GM19455 (cell line): ENCODE data around the gene CELF5.
"Not testable (repeated sequence)": the region's sequence is repeated elsewhere in the genome, so short reads cannot be mapped to it uniquely, and the experiment has no call there.

Experiments used
- ATAC-seq: cut with Tn5 transposase; IDR thresholded peaks from one replicate; pipeline ENCODE4 v1.9.1; 2021; ENCODE audit not compliant: unreplicated experiment

Gene CELF5

GRCh38 chr19:3340340-3340739 lies 115.9 kb downstream of the CELF5 start:
- ATAC-seq = no peak

GRCh38 chr19:3342246-3342645 lies 117.8 kb downstream of the CELF5 start:
- ATAC-seq = no peak

GRCh38 chr19:3342962-3343361 lies 118.5 kb downstream of the CELF5 start:
- ATAC-seq = not testable (repeated sequence)

GRCh38 chr19:3343619-3344502 lies 119.4 kb downstream of the CELF5 start:
- ATAC-seq = no peak

- no peak for ATAC-seq
Measured at GRCh38 chr19:3344608-3345598, 120.4 kb downstream of the CELF5 start.

- no peak for ATAC-seq
Measured at GRCh38 chr19:3345850-3346460, 121.5 kb downstream of the CELF5 start.
